Panc1 (cell line): ENCODE results near the gene FGD2. TPM values are rescaled to one million over a fixed set of nuclear protein-coding genes. Genes with fewer than 3 reads are reported as not detected.

Source experiments
- ATAC-seq: fragments of 200-7000 bp; cut with Tn5 transposase; 2 replicates; pipeline ENCODE4 v1.9.1; 2020; ENCODE audit warnings: mild to moderate bottlenecking, moderate library complexity
- BruUV-seq: library from RNA; stranded (reverse); fragments of 400-500 nt; replicated peaks from 2 replicates; lab custom pipeline; 2021; lab: Mats Ljungman, UMichigan
- CTCF ChIA-PET: fragments of 300-600 bp; sonication (Branson Sonifier 250); formaldehyde crosslinking; loops from one replicate; lab custom pipeline; 2022; ENCODE audit warnings: antibody characterized with exemption; lab: Charles Lee
- POLR2A ChIA-PET: fragments of 300-600 bp; sonication (Branson Sonifier 250); formaldehyde crosslinking; loops from one replicate; lab custom pipeline; 2022; ENCODE audit warnings: antibody characterized with exemption; lab: Charles Lee
- DNase-seq: peaks from one replicate; pipeline ENCODE4 v3.0.0-alpha.2; 2010; ENCODE audit warnings: low read depth, low spot score
- H3K27ac ChIP-seq: 2 replicates; pipeline ENCODE4 v1.5.1; 2011; ENCODE audit warnings: mild to moderate bottlenecking, low read length, inconsistent platforms
- H3K27me3 ChIP-seq: fragments of 200-500 bp; sonication (Bioruptor generic); 2 replicates; pipeline ENCODE4 v1.6.0; 2014; ENCODE audit warnings: low read length, inconsistent platforms; ENCODE audit not compliant: control insufficient read depth, insufficient read depth
- H3K36me3 ChIP-seq: fragments of 200-500 bp; sonication (Bioruptor generic); 2 replicates; pipeline ENCODE4 v1.5.1; 2014; ENCODE audit warnings: inconsistent platforms, mild to moderate bottlenecking, low read length, moderate library complexity; ENCODE audit not compliant: control insufficient read depth, insufficient read depth
- H3K4me1 ChIP-seq: 2 replicates; pipeline ENCODE4 v1.5.1; 2011; ENCODE audit warnings: inconsistent platforms, mild to moderate bottlenecking, low read length, moderate library complexity; ENCODE audit not compliant: control insufficient read depth, insufficient read depth
- H3K4me3 ChIP-seq, 2 experiments: 2 replicates each; pipeline ENCODE4 v1.5.1; 2011 to 2012; ENCODE audit warnings: low read depth in 2 of 2, low read length in 2 of 2, mild to moderate bottlenecking in 2 of 2, inconsistent platforms in 1 of 2, moderate library complexity in 1 of 2
- H3K9me3 ChIP-seq: fragments of 200-500 bp; sonication (Bioruptor generic); 2 replicates; pipeline ENCODE4 v1.5.1; 2014; ENCODE audit warnings: low read depth, mild to moderate bottlenecking, inconsistent platforms, low read length, moderate library complexity; ENCODE audit not compliant: control insufficient read depth, insufficient read depth
- POLR2AphosphoS5 ChIP-seq: IDR thresholded peaks from 2 replicates; pipeline ENCODE4 v1.6.1; 2012; ENCODE audit warnings: mild to moderate bottlenecking, low read depth, low read length, moderate library complexity
- SIN3A ChIP-seq: IDR thresholded peaks from 2 replicates; pipeline ENCODE4 v1.6.1; 2012; ENCODE audit warnings: low read depth, mild to moderate bottlenecking, low read length, moderate library complexity, borderline replicate concordance; ENCODE audit not compliant: insufficient read depth
- TCF7L2 ChIP-seq: IDR thresholded peaks from 2 replicates; pipeline ENCODE4 v1.6.1; 2011; ENCODE audit warnings: mild to moderate bottlenecking, low read depth, low read length, inconsistent platforms
- in situ Hi-C: cut with HindIII; loops from 2 replicates; pipeline ENCODE4 v1.10.0; 2016; ENCODE audit warnings: low sequenced_read_pairs, low pct_unique_long_range_greater_than_20kb
- intact Hi-C: fragments of 100-400 bp; cut with micrococcal nuclease; formaldehyde crosslinking; loops from one replicate; pipeline ENCODE4 v1.10.0; 2022; ENCODE audit not compliant: unreplicated experiment
- total RNA-seq: library from RNA; stranded (reverse); gene quantifications from one replicate; pipeline ENCODE4 v1.2.1, GENCODE V29; 2021; ENCODE audit not compliant: unreplicated experiment
- TF ChIP-seq, protein P1 (sequence below): fragments of 450-650 bp; IDR thresholded peaks from 2 replicates; pipeline ENCODE4 v1.5.1; 2017; ENCODE audit warnings: mild to moderate bottlenecking
- TF ChIP-seq, protein P2 (sequence below), 2 experiments: IDR thresholded peaks; 2 replicates each; pipeline ENCODE4 v1.6.1; 2011 to 2012; ENCODE audit warnings: low read depth in 2 of 2, control low read depth in 1 of 2, low read length in 1 of 2, mild to moderate bottlenecking in 1 of 2, moderate library complexity in 1 of 2; ENCODE audit not compliant: insufficient read depth in 1 of 2

Gene FGD2
- total RNA-seq, 1 experiment from 2014 or later, result 0.10 TPM

DNA sequence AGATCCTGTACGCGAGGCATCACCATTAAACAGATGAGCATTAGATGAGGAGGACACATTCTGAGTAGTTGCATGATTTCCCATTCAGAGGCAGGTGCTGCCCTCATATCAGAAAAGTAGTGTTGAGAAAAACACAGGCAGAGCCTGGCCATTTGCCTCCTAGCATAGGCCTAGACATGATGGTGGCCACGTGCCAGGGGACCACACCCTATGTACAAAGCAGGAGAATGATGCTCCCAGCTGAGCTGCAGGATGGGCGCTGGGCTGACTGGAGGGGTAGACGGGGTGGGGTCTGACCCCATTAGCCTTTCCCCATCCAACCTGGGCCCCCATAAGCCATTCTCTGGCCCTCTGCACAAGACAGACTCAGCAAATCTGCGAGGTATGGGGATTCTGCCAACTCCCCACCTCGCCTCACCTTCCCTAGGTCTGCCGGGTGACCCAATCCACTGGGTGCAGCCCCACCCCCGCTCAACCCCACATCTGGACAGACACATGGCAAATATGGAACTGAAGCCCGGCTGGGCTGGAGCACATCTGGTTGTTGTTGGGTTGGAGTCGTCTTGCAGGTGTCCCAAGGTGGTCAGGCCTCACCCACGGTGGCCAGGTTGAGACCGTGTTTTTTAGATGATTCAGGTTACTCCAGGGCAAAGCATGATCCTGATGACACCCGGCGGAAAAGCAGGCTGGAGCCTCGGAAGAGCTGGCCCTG, 37.0 kb upstream of the FGD2 start:
- BruUV-seq, result TSS peak; percentile 96
- H3K4me3 ChIP-seq, result no peak overlapping the region
- in situ Hi-C loops, result no loop called here
- no peak overlapping the region for H3K27ac ChIP-seq
- H3K27me3 ChIP-seq, result no peaks in the 10 kb centered on the region
- H3K36me3 ChIP-seq, result peaks cover 16% of the 10 kb centered on the region
- ChIA-PET CTCF (interaction anchor here (0.5 kb wide), 1 partner anchor 388 kb away, joined by 3 read pairs; no protein-coding TSS in a partner anchor), POLR2A (no interaction called here)
- DNase-seq (no peak), ATAC-seq (no peak)
- TF ChIP-seq, protein P1, sequence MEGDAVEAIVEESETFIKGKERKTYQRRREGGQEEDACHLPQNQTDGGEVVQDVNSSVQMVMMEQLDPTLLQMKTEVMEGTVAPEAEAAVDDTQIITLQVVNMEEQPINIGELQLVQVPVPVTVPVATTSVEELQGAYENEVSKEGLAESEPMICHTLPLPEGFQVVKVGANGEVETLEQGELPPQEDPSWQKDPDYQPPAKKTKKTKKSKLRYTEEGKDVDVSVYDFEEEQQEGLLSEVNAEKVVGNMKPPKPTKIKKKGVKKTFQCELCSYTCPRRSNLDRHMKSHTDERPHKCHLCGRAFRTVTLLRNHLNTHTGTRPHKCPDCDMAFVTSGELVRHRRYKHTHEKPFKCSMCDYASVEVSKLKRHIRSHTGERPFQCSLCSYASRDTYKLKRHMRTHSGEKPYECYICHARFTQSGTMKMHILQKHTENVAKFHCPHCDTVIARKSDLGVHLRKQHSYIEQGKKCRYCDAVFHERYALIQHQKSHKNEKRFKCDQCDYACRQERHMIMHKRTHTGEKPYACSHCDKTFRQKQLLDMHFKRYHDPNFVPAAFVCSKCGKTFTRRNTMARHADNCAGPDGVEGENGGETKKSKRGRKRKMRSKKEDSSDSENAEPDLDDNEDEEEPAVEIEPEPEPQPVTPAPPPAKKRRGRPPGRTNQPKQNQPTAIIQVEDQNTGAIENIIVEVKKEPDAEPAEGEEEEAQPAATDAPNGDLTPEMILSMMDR, result no peak
- TF ChIP-seq POLR2AphosphoS5, result no peak
- no peaks in the 10 kb centered on the region for H3K4me1 ChIP-seq
- no peaks in the 10 kb centered on the region for H3K9me3 ChIP-seq
- intact Hi-C loops, result no loop called here

DNA sequence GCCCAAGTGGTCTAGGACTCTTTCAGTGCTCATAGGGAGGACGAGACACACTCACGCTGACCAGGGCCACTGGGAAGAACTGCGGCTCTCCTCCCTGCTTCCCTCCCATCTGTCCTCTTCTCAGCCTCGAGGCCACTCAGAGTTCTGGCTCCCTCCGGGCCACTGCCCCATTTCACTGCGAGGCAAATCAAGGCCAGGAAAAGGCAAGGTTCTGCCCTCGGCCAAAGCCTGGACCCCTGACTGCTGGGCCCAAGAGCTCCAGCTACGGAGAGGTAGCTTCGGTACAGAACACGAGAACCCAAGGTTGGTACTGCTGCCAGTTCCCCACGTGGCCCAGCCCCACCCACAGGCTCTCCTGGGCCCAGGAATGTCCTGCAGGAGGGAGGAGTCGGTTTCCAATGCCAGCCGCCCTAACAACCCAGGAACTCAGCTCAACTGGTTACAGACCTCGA, 36.2 kb upstream of the FGD2 start:
- in situ Hi-C loops (no loop called here), intact Hi-C loops (no loop called here)
- no peaks in the 10 kb centered on the region for H3K9me3 ChIP-seq
- ChIA-PET CTCF (no interaction called here), POLR2A (no interaction called here)
- H3K27me3 ChIP-seq, result no peaks in the 10 kb centered on the region
- H3K4me1 ChIP-seq, result no peaks in the 10 kb centered on the region
- peaks cover 19% of the 10 kb centered on the region for H3K36me3 ChIP-seq
- ATAC-seq (no peak), DNase-seq (no peak)
- no TSS peak for BruUV-seq
- TF ChIP-seq, protein P2, sequence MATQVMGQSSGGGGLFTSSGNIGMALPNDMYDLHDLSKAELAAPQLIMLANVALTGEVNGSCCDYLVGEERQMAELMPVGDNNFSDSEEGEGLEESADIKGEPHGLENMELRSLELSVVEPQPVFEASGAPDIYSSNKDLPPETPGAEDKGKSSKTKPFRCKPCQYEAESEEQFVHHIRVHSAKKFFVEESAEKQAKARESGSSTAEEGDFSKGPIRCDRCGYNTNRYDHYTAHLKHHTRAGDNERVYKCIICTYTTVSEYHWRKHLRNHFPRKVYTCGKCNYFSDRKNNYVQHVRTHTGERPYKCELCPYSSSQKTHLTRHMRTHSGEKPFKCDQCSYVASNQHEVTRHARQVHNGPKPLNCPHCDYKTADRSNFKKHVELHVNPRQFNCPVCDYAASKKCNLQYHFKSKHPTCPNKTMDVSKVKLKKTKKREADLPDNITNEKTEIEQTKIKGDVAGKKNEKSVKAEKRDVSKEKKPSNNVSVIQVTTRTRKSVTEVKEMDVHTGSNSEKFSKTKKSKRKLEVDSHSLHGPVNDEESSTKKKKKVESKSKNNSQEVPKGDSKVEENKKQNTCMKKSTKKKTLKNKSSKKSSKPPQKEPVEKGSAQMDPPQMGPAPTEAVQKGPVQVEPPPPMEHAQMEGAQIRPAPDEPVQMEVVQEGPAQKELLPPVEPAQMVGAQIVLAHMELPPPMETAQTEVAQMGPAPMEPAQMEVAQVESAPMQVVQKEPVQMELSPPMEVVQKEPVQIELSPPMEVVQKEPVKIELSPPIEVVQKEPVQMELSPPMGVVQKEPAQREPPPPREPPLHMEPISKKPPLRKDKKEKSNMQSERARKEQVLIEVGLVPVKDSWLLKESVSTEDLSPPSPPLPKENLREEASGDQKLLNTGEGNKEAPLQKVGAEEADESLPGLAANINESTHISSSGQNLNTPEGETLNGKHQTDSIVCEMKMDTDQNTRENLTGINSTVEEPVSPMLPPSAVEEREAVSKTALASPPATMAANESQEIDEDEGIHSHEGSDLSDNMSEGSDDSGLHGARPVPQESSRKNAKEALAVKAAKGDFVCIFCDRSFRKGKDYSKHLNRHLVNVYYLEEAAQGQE (IDR thresholded peaks at IDR 0.05; ENCODE audit: insufficient read depth in 1 of 2, low read depth in 2 of 2, low read length in 1 of 2), result no peak
- TF ChIP-seq, protein P1, result no peak
- TF ChIP-seq TCF7L2 (no peak), SIN3A (no peak), POLR2AphosphoS5 (no peak)
- no peak overlapping the region for H3K27ac ChIP-seq
- H3K4me3 ChIP-seq, result no peak overlapping the region
